A673 (cell line): ENCODE measurements around the gene TSPEAR. TPM values are rescaled to one million over a fixed set of nuclear protein-coding genes. Genes with fewer than 3 reads are reported as not detected.

ENCODE experiments used
- BruUV-seq: library from RNA; stranded (reverse); fragments of 400-500 nt; replicated peaks from 2 replicates; lab custom pipeline; 2021; lab: Mats Ljungman, UMichigan
- CTCF ChIA-PET: fragments of 300-600 bp; sonication (Branson Sonifier 250); formaldehyde crosslinking; loops from one replicate; lab custom pipeline; 2022; ENCODE audit warnings: antibody characterized with exemption; lab: Charles Lee
- POLR2A ChIA-PET: fragments of 300-600 bp; sonication (Branson Sonifier 250); formaldehyde crosslinking; loops from one replicate; lab custom pipeline; 2022; ENCODE audit warnings: antibody characterized with exemption; ENCODE audit not compliant: low non-redundant PET; lab: Charles Lee
- DNase-seq: peaks from one replicate; pipeline ENCODE4 v3.0.0-alpha.2; 2015; ENCODE audit warnings: low spot score
- H3K27ac ChIP-seq: fragments of 200-600 bp; sonication (generic); 2 replicates; pipeline ENCODE4 v1.5.1; 2016; ENCODE audit warnings: mixed run types, low read depth, mild to moderate bottlenecking, mixed read lengths, antibody characterized with exemption, low read length; ENCODE audit not compliant: poor library complexity, severe bottlenecking
- H3K27me3 ChIP-seq: fragments of 200-600 bp; sonication (generic); replicated peaks from 2 replicates; pipeline ENCODE4 v1.6.1; 2017; ENCODE audit warnings: mixed run types, low read depth, mild to moderate bottlenecking, mixed read lengths, antibody characterized with exemption, low read length; ENCODE audit not compliant: insufficient read depth, poor library complexity
- H3K36me3 ChIP-seq: fragments of 200-600 bp; sonication (generic); 2 replicates; pipeline ENCODE4 v1.6.1; 2016; ENCODE audit warnings: mixed run types, mild to moderate bottlenecking, mixed read lengths, antibody characterized with exemption, low read length; ENCODE audit not compliant: insufficient read depth, poor library complexity, severe bottlenecking
- H3K4me1 ChIP-seq: fragments of 200-600 bp; sonication (generic); 2 replicates; pipeline ENCODE4 v1.6.1; 2017; ENCODE audit warnings: mixed run types, mild to moderate bottlenecking, mixed read lengths, antibody characterized with exemption, low read length; ENCODE audit not compliant: insufficient read depth, poor library complexity, severe bottlenecking
- H3K4me3 ChIP-seq: fragments of 200-600 bp; sonication (generic); 2 replicates; pipeline ENCODE4 v1.5.1; 2016; ENCODE audit warnings: low read depth, mixed run types, mild to moderate bottlenecking, mixed read lengths, low read length; ENCODE audit not compliant: poor library complexity, severe bottlenecking
- H3K9me3 ChIP-seq: fragments of 200-600 bp; sonication (generic); 2 replicates; pipeline ENCODE4 v1.6.1; 2016; ENCODE audit warnings: mixed run types, low read depth, mild to moderate bottlenecking, mixed read lengths, antibody characterized with exemption, low read length; ENCODE audit not compliant: poor library complexity, severe bottlenecking
- EZH2 ChIP-seq: fragments of 200-600 bp; sonication (generic); IDR thresholded peaks from 2 replicates; pipeline ENCODE4 v1.6.1; 2017; ENCODE audit warnings: borderline replicate concordance, low read depth, mild to moderate bottlenecking, mixed read lengths, antibody characterized with exemption, low read length; ENCODE audit not compliant: poor library complexity, severe bottlenecking
- intact Hi-C: fragments of 100-400 bp; cut with micrococcal nuclease; formaldehyde crosslinking; loops from one replicate; pipeline ENCODE4 v1.10.0; 2022; ENCODE audit not compliant: unreplicated experiment
- total RNA-seq: library from RNA; stranded (reverse); gene quantifications from 2 replicates; pipeline ENCODE4 v1.2.3, GENCODE V29; 2021
- TF ChIP-seq, protein P1 (sequence below): fragments of 300-800, 200-600 bp; sonication (generic); conservative IDR thresholded peaks from 2 replicates; pipeline ENCODE4 v1.5.1; 2017; ENCODE audit warnings: low read depth, mild to moderate bottlenecking, antibody characterized with exemption, low read length, moderate library complexity, mixed read lengths

Gene TSPEAR
- total RNA-seq, 1 experiment from 2014 or later: 8.3 TPM

DNA sequence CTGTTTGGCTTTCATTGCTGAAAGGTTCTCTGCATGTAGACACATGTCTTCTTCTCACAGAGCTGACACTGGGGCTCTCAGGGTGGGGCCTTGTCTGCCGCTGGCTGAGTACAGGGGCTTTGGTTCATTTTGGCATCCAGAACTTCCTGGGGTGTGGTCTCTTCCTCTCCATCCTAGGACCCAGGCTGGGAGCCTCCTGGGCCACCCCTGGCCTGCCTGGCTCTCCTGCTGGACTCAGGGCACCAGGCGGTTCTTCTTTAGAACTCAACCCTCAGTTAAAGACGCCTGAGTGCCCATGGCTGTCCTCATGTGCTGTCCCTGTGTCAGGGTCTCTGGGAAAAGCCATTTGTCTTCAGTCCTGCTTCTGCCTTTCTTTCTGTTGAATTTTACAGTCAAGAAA lies 125.5 kb downstream of the TSPEAR start:
- no TSS peak for BruUV-seq
- Histone ChIP-seq H3K4me3 (no peak overlapping the region), H3K27ac (no peak overlapping the region), H3K36me3 (no peaks in the 10 kb centered on the region), H3K27me3 (no peaks in the 10 kb centered on the region), H3K9me3 (peaks cover 13% of the 10 kb centered on the region), H3K4me1 (no peaks in the 10 kb centered on the region)
- TF ChIP-seq, protein P1, sequence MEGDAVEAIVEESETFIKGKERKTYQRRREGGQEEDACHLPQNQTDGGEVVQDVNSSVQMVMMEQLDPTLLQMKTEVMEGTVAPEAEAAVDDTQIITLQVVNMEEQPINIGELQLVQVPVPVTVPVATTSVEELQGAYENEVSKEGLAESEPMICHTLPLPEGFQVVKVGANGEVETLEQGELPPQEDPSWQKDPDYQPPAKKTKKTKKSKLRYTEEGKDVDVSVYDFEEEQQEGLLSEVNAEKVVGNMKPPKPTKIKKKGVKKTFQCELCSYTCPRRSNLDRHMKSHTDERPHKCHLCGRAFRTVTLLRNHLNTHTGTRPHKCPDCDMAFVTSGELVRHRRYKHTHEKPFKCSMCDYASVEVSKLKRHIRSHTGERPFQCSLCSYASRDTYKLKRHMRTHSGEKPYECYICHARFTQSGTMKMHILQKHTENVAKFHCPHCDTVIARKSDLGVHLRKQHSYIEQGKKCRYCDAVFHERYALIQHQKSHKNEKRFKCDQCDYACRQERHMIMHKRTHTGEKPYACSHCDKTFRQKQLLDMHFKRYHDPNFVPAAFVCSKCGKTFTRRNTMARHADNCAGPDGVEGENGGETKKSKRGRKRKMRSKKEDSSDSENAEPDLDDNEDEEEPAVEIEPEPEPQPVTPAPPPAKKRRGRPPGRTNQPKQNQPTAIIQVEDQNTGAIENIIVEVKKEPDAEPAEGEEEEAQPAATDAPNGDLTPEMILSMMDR: no peak
- no peak for TF ChIP-seq EZH2
- ChIA-PET CTCF (no interaction called here), POLR2A (no interaction called here)
- no peak for DNase-seq
- intact Hi-C loops: no loop called here

- Histone ChIP-seq H3K4me3 (no peak overlapping the region), H3K4me1 (no peaks in the 10 kb centered on the region), H3K27me3 (no peaks in the 10 kb centered on the region), H3K9me3 (peaks cover 13% of the 10 kb centered on the region), H3K27ac (no peak overlapping the region), H3K36me3 (no peaks in the 10 kb centered on the region)
- CTCF ChIA-PET: no interaction called here
- intact Hi-C loops: no loop called here
- DNase-seq: no peak
- BruUV-seq: no TSS peak
- TF ChIP-seq EZH2: no peak
- TF ChIP-seq, protein P1: no peak
- POLR2A ChIA-PET: no interaction called here
Measured at GRCh38 chr21:44583800-44584147, 127.6 kb downstream of the TSPEAR start.

DNA sequence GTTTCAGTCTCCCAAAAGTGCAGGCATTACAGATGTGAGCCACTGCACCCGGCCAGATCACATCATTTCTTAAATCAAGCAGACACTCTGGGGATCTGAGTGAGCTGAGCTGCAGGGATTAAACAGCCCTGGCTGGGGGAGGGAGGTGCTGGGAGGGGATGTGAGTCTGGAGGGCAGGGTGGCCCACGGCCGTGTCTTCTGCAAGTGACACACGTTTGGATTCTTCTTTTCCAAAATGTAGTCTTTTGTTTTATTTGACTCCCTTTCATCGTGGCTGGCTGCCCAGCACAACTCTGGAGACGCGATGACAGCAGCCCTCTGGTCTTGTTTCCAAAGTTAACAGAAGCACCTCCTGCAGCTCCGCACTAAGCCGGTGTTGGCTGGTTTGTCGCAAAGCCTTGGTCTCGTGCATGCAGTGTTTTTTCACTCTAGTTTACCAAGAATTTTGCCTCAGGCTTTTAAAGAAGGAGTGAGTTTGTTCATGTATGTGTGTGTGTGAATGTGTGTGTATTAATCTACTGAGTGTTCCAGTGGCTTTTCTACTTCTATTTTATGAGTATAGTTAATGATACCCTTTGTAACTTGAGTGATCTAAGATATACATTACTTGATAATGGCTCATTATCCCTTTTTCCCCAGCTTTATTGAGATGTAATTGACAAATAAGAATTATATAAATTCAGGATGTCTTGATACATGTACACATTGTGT lies 128.1 kb downstream of the TSPEAR start:
- Histone ChIP-seq H3K9me3 (peaks cover 13% of the 10 kb centered on the region), H3K27ac (no peak overlapping the region), H3K4me1 (no peaks in the 10 kb centered on the region), H3K4me3 (no peak overlapping the region), H3K36me3 (no peaks in the 10 kb centered on the region), H3K27me3 (no peaks in the 10 kb centered on the region)
- peak; percentile 15 for DNase-seq
- POLR2A ChIA-PET: interaction anchor here (0.6 kb wide), 1 partner anchor 1160 kb away, joined by 4 read pairs; no protein-coding TSS in a partner anchor
- no TSS peak for BruUV-seq
- CTCF ChIA-PET: no interaction called here
- no peak for TF ChIP-seq EZH2
- TF ChIP-seq, protein P1: no peak
- intact Hi-C loops: no loop called here
